T-cell (primary cell): ENCODE results near the gene RAB3IL1. TPM values are rescaled to one million over a fixed set of nuclear protein-coding genes. Genes with fewer than 3 reads are reported as not detected.

Experiments used
- ATAC-seq, 4 experiments: fragments of 200-7000 bp in 3 of 4; fragments of 150-1000 bp in 1 of 4; cut with Tn5 transposase; replicated peaks in 1 of 4; 1 replicate in 3 of 4; 2 replicates in 1 of 4; pipeline ENCODE4 v1.10.0; 2021; ENCODE audit warnings: moderate library complexity in 3 of 4, mild to moderate bottlenecking in 2 of 4, moderate number of reproducible peaks in 1 of 4
- CTCF ChIA-PET, 2 donors: fragments of 300-600 bp; sonication (Branson Sonifier 250); formaldehyde crosslinking; loops; one replicate each; lab custom pipeline; 2022; ENCODE audit warnings: antibody characterized with exemption in 2 of 2; lab: Charles Lee
- POLR2A ChIA-PET, 2 donors: fragments of 300-600 bp; sonication (Branson Sonifier 250); formaldehyde crosslinking; loops; one replicate each; lab custom pipeline; 2022; ENCODE audit warnings: antibody characterized with exemption in 2 of 2; lab: Charles Lee
- DNase-seq, 35 experiments: peaks; one replicate each; pipeline versions ENCODE4 v3.0.0 to v3.0.0-alpha.2; 2013 to 2023
- H3K27ac ChIP-seq: one replicate; pipeline ENCODE4 v1.5.1; 2013; ENCODE audit warnings: low read length
- H3K27me3 ChIP-seq, 2 experiments: replicated peaks in 1 of 2; 1 replicate in 1 of 2; 2 replicates in 1 of 2; pipeline versions ENCODE4 v1.6.1 to v1.7.0; 2013; ENCODE audit warnings: low read length in 1 of 2, mixed read lengths in 1 of 2; ENCODE audit not compliant: control insufficient read depth in 2 of 2, insufficient read depth in 2 of 2; ENCODE audit errors: extremely low read depth in 1 of 2
- H3K36me3 ChIP-seq, 2 donors: 1 replicate in 1 of 2; 2 replicates in 1 of 2; pipeline versions ENCODE4 v1.6.1 to v1.7.0; 2013; ENCODE audit warnings: low read length in 1 of 2; ENCODE audit not compliant: control insufficient read depth in 2 of 2, insufficient read depth in 1 of 2; ENCODE audit errors: extremely low read depth in 1 of 2
- H3K4me1 ChIP-seq, 2 experiments: 1 replicate in 1 of 2; 2 replicates in 1 of 2; pipeline versions ENCODE4 v1.6.1 to v1.7.0; 2013; ENCODE audit warnings: low read length in 2 of 2, mixed read lengths in 1 of 2; ENCODE audit not compliant: insufficient read depth in 2 of 2, control insufficient read depth in 1 of 2; ENCODE audit errors: extremely low read depth in 1 of 2
- H3K4me3 ChIP-seq, 2 donors: 1 replicate in 1 of 2; 2 replicates in 1 of 2; pipeline versions ENCODE4 v1.5.1 to v1.7.0; 2013; ENCODE audit warnings: mild to moderate bottlenecking in 2 of 2, low read length in 1 of 2, moderate library complexity in 1 of 2; ENCODE audit not compliant: control insufficient read depth in 1 of 2; ENCODE audit errors: extremely low read depth in 1 of 2
- H3K9me3 ChIP-seq: 2 replicates; pipeline ENCODE4 v1.7.0; 2013
- H3K27ac Mint-ChIP-seq, 2 donors: one replicate each; pipeline ENCODE4 v1.8.0; 2020 to 2021; ENCODE audit warnings: mild to moderate bottlenecking in 2 of 2, mixed read lengths in 2 of 2
- H3K27me3 Mint-ChIP-seq, 2 donors: one replicate each; pipeline ENCODE4 v1.8.0; 2021 to 2022; ENCODE audit warnings: mixed read lengths in 2 of 2
- H3K36me3 Mint-ChIP-seq: one replicate; pipeline ENCODE4 v1.8.0; 2021; ENCODE audit warnings: mixed read lengths
- H3K4me1 Mint-ChIP-seq, 3 donors: one replicate each; pipeline ENCODE4 v1.8.0; 2020 to 2022; ENCODE audit warnings: mixed read lengths in 3 of 3, mild to moderate bottlenecking in 1 of 3
- H3K4me3 Mint-ChIP-seq, 3 donors: one replicate each; pipeline ENCODE4 v1.8.0; 2020 to 2022; ENCODE audit warnings: mild to moderate bottlenecking in 3 of 3, mixed read lengths in 3 of 3, moderate library complexity in 3 of 3
- H3K9me3 Mint-ChIP-seq, 3 donors: one replicate each; pipeline ENCODE4 v1.8.0; 2020 to 2022; ENCODE audit warnings: mixed read lengths in 3 of 3
- WGBS: methylation state at CpG from one replicate; pipeline ENCODE4 v1.1.5; 2013; ENCODE audit warnings: missing lambda C conversion rate; ENCODE audit not compliant: insufficient coverage; 5-methylcytosine and 5-hydroxymethylcytosine counted together
- total RNA-seq, 35 experiments: library from RNA in 6 of 35; stranded (reverse) in 6 of 35; fragments of 120-200 nt in 1 of 35; gene quantifications; one replicate each; pipeline versions ENCODE4 v1.2.1 to v1.2.4 and lab custom pipeline; 2013 to 2026

The RAB3IL1 gene
- total RNA-seq, 5 donors from 2014 or later (not counting 1 experiment from before 2014, with no cell fraction given) = 0.12 to 0.28 TPM; not detected in 3

- Mint-ChIP-seq H3K4me3 (no peak overlapping the region), H3K27me3 (no peaks in the 10 kb centered on the region), H3K36me3 (no peaks in the 10 kb centered on the region), H3K4me1 (no peaks in the 10 kb centered on the region), H3K27ac (no peak overlapping the region), H3K9me3 (no peaks in the 10 kb centered on the region)
- no peak for ATAC-seq
- peaks cover 0 to 12% of the 10 kb centered on the region in 2 donors for H3K36me3 ChIP-seq
- WGBS = 88% methylated on average over 5 of the region's 7 CpGs
- ChIA-PET CTCF (no interaction called here), POLR2A (no interaction called here)
- no peaks in the 10 kb centered on the region for H3K9me3 ChIP-seq
- H3K4me3 ChIP-seq = no peak overlapping the region
- no peak overlapping the region for H3K27ac ChIP-seq
- no peaks in the 10 kb centered on the region for H3K4me1 ChIP-seq
- DNase-seq = no peak
- no peaks in the 10 kb centered on the region for H3K27me3 ChIP-seq
Measured at GRCh38 chr11:61850687-61851086, 66.7 kb downstream of the RAB3IL1 start.

GRCh38 chr11:61848631-61849030 is 68.7 kb downstream of the RAB3IL1 start:
- DNase-seq (no peak), ATAC-seq (no peak)
- no peaks in the 10 kb centered on the region for H3K27me3 ChIP-seq
- Mint-ChIP-seq H3K27ac (no peak overlapping the region), H3K9me3 (no peaks in the 10 kb centered on the region), H3K27me3 (no peaks in the 10 kb centered on the region), H3K4me3 (no peak overlapping the region), H3K36me3 (no peaks in the 10 kb centered on the region), H3K4me1 (no peaks in the 10 kb centered on the region)
- H3K4me3 ChIP-seq = no peak overlapping the region
- H3K9me3 ChIP-seq = no peaks in the 10 kb centered on the region
- ChIA-PET CTCF (interaction anchor here in 1 of 2 donors (0.7 kb wide), 1 partner anchor 60 kb away, joined by 4 read pairs; no protein-coding TSS in a partner anchor), POLR2A (no interaction called here)
- peaks cover 0 to 12% of the 10 kb centered on the region in 2 donors for H3K36me3 ChIP-seq
- no peak overlapping the region for H3K27ac ChIP-seq
- 95% methylated on average over 8 of the region's 9 CpGs for WGBS
- H3K4me1 ChIP-seq = no peaks in the 10 kb centered on the region

- Histone ChIP-seq H3K27me3 (no peaks in the 10 kb centered on the region), H3K9me3 (no peaks in the 10 kb centered on the region), H3K4me3 (no peak overlapping the region), H3K4me1 (no peaks in the 10 kb centered on the region), H3K27ac (no peak overlapping the region), H3K36me3 (peaks cover 0 to 12% of the 10 kb centered on the region in 2 donors)
- DNase-seq (no peak), ATAC-seq (no peak)
- ChIA-PET CTCF (interaction anchor here in 1 of 2 donors (0.7 kb wide), 1 partner anchor 61 kb away, joined by 4 read pairs; no protein-coding TSS in a partner anchor), POLR2A (no interaction called here)
- WGBS = 86% methylated on average over 14 of the region's 18 CpGs
- Mint-ChIP-seq H3K36me3 (no peaks in the 10 kb centered on the region), H3K27ac (no peak overlapping the region), H3K27me3 (no peaks in the 10 kb centered on the region), H3K4me3 (no peak overlapping the region), H3K9me3 (no peaks in the 10 kb centered on the region), H3K4me1 (no peaks in the 10 kb centered on the region)
Measured at GRCh38 chr11:61847914-61848581, 69.3 kb downstream of the RAB3IL1 start.

Other genes starting within 250 kb of the RAB3IL1 start
- 1 to 10 TPM in 1 of 5 donors, under 1 TPM in 4; 0.15 to 1.6 (median 0.23) TPM for gene DAGLA, start 237.2 kb downstream of the RAB3IL1 start, total RNA-seq
- 1 to 10 TPM in 4 of 5 donors, under 1 TPM in 1; 0.95 to 4.9 (median 1.5) TPM for gene MYRF, start 164.9 kb downstream of the RAB3IL1 start, total RNA-seq
- gene TMEM258, start 125.0 kb downstream of the RAB3IL1 start, total RNA-seq = 10 to 100 TPM; 68.1 to 96.0 (median 87.8) TPM
- gene FEN1, start 124.7 kb downstream of the RAB3IL1 start, total RNA-seq = 10 to 100 TPM in 4 of 5 donors, 1 to 10 TPM in 1; 8.5 to 12.6 (median 10.9) TPM
- gene FADS1, start 100.6 kb downstream of the RAB3IL1 start, total RNA-seq = 1 to 10 TPM; 1.9 to 8.8 (median 2.9) TPM
- 10 to 100 TPM in 1 of 5 donors, 1 to 10 TPM in 4; 1.9 to 20.9 (median 2.7) TPM for gene FADS2, start 89.3 kb downstream of the RAB3IL1 start, total RNA-seq
- gene FADS3, start 26.0 kb downstream of the RAB3IL1 start, total RNA-seq = 10 to 100 TPM in 3 of 5 donors, 1 to 10 TPM in 2; 6.5 to 17.1 (median 10.5) TPM
- gene BEST1, start 32.8 kb upstream of the RAB3IL1 start, total RNA-seq = under 1 TPM in 3 of 5 donors, not detected in 2; 0.07 to 0.23 (median 0.13) TPM
- 1,000 to 10,000 TPM in 2 of 5 donors, 100 to 1,000 TPM in 3; 575 to 1,574 (median 654) TPM for gene FTH1, start 50.1 kb upstream of the RAB3IL1 start, total RNA-seq
- gene INCENP, start 206.4 kb upstream of the RAB3IL1 start, total RNA-seq = 10 to 100 TPM; 20.7 to 31.4 (median 24.9) TPM